ENCODE data around the gene DBH. TPM values are rescaled to one million over a fixed set of nuclear protein-coding genes. Genes with fewer than 3 reads are reported as not detected.

Gene DBH
- polyA plus RNA-seq, 1 experiment: not detected

DNA sequence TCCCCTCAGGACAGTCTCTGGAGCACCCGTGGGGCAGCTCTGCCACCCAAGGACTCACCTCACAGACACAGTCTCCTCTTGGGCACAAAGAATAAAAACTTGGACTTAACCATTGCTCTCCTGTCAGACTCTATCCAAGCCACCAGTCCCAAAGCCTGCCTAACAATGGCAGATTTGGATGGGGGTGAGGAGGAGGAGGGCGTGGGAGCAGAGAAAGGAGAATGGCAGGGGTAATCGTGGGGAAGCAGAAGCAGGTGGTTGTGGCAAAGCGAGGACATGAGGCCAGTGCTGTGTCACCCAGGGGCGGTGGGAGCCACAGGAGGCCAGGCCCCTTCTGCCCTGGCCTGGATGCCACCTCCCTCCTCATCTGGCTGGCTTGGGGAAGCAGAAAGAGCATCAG is 21.5 kb upstream of the DBH start:
- CTCF ChIA-PET: no interaction called here
- POLR2A ChIA-PET: no interaction called here
- H3K36me3 ChIP-seq (ENCODE audit: control insufficient read depth, insufficient read depth, low read length): no peaks in the 10 kb centered on the region
- peaks cover 15% of the 10 kb centered on the region for H3K27me3 ChIP-seq (ENCODE audit: control insufficient read depth, insufficient read depth, low read length)
- no peak overlapping the region for H3K4me3 ChIP-seq (ENCODE audit: low read depth, low read length)
- no peak for DNase-seq (ENCODE audit: low read depth)
- TF ChIP-seq, protein P1, sequence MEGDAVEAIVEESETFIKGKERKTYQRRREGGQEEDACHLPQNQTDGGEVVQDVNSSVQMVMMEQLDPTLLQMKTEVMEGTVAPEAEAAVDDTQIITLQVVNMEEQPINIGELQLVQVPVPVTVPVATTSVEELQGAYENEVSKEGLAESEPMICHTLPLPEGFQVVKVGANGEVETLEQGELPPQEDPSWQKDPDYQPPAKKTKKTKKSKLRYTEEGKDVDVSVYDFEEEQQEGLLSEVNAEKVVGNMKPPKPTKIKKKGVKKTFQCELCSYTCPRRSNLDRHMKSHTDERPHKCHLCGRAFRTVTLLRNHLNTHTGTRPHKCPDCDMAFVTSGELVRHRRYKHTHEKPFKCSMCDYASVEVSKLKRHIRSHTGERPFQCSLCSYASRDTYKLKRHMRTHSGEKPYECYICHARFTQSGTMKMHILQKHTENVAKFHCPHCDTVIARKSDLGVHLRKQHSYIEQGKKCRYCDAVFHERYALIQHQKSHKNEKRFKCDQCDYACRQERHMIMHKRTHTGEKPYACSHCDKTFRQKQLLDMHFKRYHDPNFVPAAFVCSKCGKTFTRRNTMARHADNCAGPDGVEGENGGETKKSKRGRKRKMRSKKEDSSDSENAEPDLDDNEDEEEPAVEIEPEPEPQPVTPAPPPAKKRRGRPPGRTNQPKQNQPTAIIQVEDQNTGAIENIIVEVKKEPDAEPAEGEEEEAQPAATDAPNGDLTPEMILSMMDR (IDR thresholded peaks at IDR 0.05; ENCODE audit: insufficient read depth, low read depth, low read length): no peak

DNA sequence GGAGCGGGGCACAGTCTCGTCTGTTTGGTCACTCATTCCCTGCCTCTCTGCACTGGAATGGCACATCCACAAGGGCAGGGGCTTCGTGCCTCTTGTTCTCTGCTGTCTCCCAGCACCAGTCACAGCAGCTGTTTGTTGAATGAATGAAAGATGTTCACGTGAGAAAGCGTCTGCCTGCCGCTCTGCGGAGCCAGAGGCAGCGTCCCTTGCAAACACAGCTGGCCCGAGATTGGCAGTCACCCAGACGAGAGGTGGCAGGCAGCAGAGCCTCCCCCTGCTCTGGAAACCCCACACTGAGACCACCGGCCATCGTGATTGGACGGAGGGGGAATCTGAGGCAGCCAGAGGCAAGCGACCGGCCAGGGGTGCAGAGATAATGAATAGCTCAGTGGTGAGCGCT is 21.0 kb upstream of the DBH start:
- Histone ChIP-seq H3K36me3 (ENCODE audit: control insufficient read depth, insufficient read depth, low read length) (no peaks in the 10 kb centered on the region), H3K4me3 (ENCODE audit: low read depth, low read length) (no peak overlapping the region), H3K27me3 (ENCODE audit: control insufficient read depth, insufficient read depth, low read length) (peaks cover 15% of the 10 kb centered on the region)
- ChIA-PET CTCF (no interaction called here), POLR2A (no interaction called here)
- no peak for DNase-seq (ENCODE audit: low read depth)
- TF ChIP-seq, protein P1 (IDR thresholded peaks at IDR 0.05; ENCODE audit: insufficient read depth, low read depth, low read length): no peak

GRCh38 chr9:133615606-133616188 is 20.5 kb upstream of the DBH start:
- DNase-seq (ENCODE audit: low read depth): no peak
- Histone ChIP-seq H3K27me3 (ENCODE audit: control insufficient read depth, insufficient read depth, low read length) (peaks cover 15% of the 10 kb centered on the region), H3K36me3 (ENCODE audit: control insufficient read depth, insufficient read depth, low read length) (no peaks in the 10 kb centered on the region), H3K4me3 (ENCODE audit: low read depth, low read length) (no peak overlapping the region)
- TF ChIP-seq, protein P1 (IDR thresholded peaks at IDR 0.05; ENCODE audit: insufficient read depth, low read depth, low read length): no peak
- ChIA-PET CTCF (no interaction called here), POLR2A (no interaction called here)

DNA sequence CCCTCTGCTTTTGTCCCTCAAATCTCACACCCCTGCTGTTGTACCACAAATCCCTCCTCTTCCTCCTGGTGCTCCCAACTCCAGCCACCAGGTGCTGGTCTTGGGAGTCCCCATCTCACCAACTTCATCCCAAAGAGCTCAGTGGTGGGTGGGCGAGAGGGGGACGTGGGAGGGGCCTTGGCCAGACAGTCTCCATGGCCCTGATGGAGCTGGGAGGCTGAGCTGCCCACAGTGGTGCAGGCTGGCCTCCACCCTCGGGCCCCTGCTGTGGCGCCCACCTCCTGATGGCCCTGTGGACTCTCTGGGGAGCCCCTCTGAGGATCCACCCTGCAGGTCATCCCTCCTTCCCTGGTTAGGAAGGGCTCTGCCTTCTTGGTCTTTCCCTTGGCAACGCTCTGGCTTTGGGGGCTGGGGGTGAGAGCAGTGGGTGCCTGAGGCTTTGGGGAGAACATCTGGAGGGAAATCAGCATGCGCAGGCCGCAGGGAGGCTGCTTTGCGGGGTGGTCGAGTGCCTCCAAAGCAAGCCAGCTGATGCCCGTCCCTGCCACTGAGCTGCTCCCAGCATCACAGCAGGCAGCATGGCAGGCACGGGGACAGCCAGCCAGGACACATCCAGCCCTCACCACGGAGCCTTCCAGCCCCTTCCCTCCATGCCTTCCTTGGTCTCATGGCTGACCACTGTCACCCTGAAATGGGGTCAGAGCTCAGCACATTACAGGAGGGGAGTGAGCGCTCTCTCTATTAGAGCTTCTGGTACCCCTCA is 19.3 kb upstream of the DBH start:
- CTCF ChIA-PET: interaction anchor here (0.5 kb wide), 1 partner anchor 390 kb away, joined by 3 read pairs; no protein-coding TSS in a partner anchor
- no peak for DNase-seq (ENCODE audit: low read depth)
- no peaks in the 10 kb centered on the region for H3K36me3 ChIP-seq (ENCODE audit: control insufficient read depth, insufficient read depth, low read length)
- TF ChIP-seq, protein P1 (IDR thresholded peaks at IDR 0.05; ENCODE audit: insufficient read depth, low read depth, low read length): no peak
- POLR2A ChIA-PET: no interaction called here
- no peak overlapping the region for H3K4me3 ChIP-seq (ENCODE audit: low read depth, low read length)
- H3K27me3 ChIP-seq (ENCODE audit: control insufficient read depth, insufficient read depth, low read length): peaks cover 19% of the 10 kb centered on the region

DNA sequence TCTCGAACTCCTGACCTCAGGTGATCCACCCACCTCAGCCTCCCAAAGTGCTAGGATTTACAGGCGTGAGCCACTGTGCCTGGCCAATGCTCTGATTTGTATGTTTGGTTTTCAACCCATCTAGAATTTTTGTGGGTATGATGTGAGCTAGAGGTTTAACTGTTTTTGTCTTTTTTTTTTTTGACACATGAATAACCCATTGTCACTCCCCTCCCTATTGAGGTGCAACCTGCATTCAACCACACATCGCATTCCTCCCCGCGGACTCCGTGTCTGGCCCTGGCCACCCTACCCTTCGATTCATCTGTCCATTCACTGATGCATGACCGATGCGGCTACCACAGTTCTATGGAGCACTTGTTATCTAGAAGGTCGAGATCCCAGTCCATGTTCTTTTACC is 17.4 kb upstream of the DBH start:
- Histone ChIP-seq H3K4me3 (ENCODE audit: low read depth, low read length) (no peak overlapping the region), H3K27me3 (ENCODE audit: control insufficient read depth, insufficient read depth, low read length) (peaks cover 26% of the 10 kb centered on the region), H3K36me3 (ENCODE audit: control insufficient read depth, insufficient read depth, low read length) (no peaks in the 10 kb centered on the region)
- TF ChIP-seq, protein P1 (IDR thresholded peaks at IDR 0.05; ENCODE audit: insufficient read depth, low read depth, low read length): no peak
- ChIA-PET POLR2A (no interaction called here), CTCF (no interaction called here)
- DNase-seq (ENCODE audit: low read depth): no peak
